SU-DHL-6 (cell line): ENCODE data around the gene ARHGAP30.

ENCODE experiments used
- H2AFZ ChIP-seq: fragments of 200-600 bp; sonication (generic); 2 replicates; pipeline ENCODE4 v1.6.1; 2014; ENCODE audit warnings: low read depth, mild to moderate bottlenecking, moderate library complexity, mixed read lengths, antibody characterized with exemption, low read length; ENCODE audit not compliant: severe bottlenecking
- H3F3A ChIP-seq: fragments of 200-600 bp; shearing (Covaris generic); 2 replicates; pipeline ENCODE4 v1.6.0; 2016; ENCODE audit warnings: antibody characterized with exemption, mild to moderate bottlenecking; ENCODE audit not compliant: insufficient read depth
- H3K27ac ChIP-seq: fragments of 200-600 bp; sonication (generic); 2 replicates; pipeline ENCODE4 v1.5.1; 2016; ENCODE audit warnings: low read depth, mild to moderate bottlenecking, low read length, moderate library complexity, mixed read lengths
- H3K27me3 ChIP-seq: fragments of 200-600 bp; sonication (generic), shearing (Covaris generic); 2 replicates; pipeline ENCODE4 v1.6.0; 2014; ENCODE audit warnings: mild to moderate bottlenecking, low read length
- H3K36me3 ChIP-seq: fragments of 200-600 bp; sonication (generic); 2 replicates; pipeline ENCODE4 v1.6.1; 2014; ENCODE audit warnings: mild to moderate bottlenecking, low read length, mixed read lengths
- H3K4me2 ChIP-seq: fragments of 300-600, 200-600 bp; shearing (Covaris generic), sonication (generic); 2 replicates; pipeline ENCODE4 v1.6.0; 2014; ENCODE audit warnings: low read length, low read depth, mild to moderate bottlenecking; ENCODE audit not compliant: poor library complexity, severe bottlenecking
- H3K4me3 ChIP-seq: fragments of 200-600 bp; sonication (generic); 2 replicates; pipeline ENCODE4 v1.5.1; 2014; ENCODE audit warnings: antibody characterized with exemption, low read length, mild to moderate bottlenecking, mixed read lengths; ENCODE audit not compliant: insufficient read depth, poor library complexity, severe bottlenecking
- H3K79me2 ChIP-seq: fragments of 200-600 bp; sonication (generic); 2 replicates; pipeline ENCODE4 v1.6.1; 2014; ENCODE audit warnings: mild to moderate bottlenecking, low read length, moderate library complexity; ENCODE audit not compliant: insufficient read depth
- H3K9ac ChIP-seq: fragments of 200-600 bp; sonication (generic); 2 replicates; pipeline ENCODE4 v1.7.0; 2014; ENCODE audit warnings: mild to moderate bottlenecking, low read length
- H3K9me2 ChIP-seq: fragments of 200-600 bp; sonication (generic); replicated peaks from 2 replicates; pipeline ENCODE4 v1.6.1; 2014; ENCODE audit warnings: low read length; ENCODE audit not compliant: insufficient read depth
- H3K9me3 ChIP-seq: fragments of 200-600 bp; sonication (generic); 2 replicates; pipeline ENCODE4 v1.6.1; 2014; ENCODE audit warnings: low read length, mixed read lengths; ENCODE audit not compliant: insufficient read depth
- H4K20me1 ChIP-seq: fragments of 200-600 bp; sonication (generic); 2 replicates; pipeline ENCODE4 v1.6.1; 2014; ENCODE audit warnings: low read depth, mild to moderate bottlenecking, antibody characterized with exemption, low read length, moderate library complexity, mixed read lengths
- EZH2phosphoT487 ChIP-seq: fragments of 200-600 bp; sonication (generic), shearing (Covaris generic); conservative IDR thresholded peaks from 2 replicates; pipeline ENCODE4 v1.6.1; 2018; ENCODE audit warnings: mild to moderate bottlenecking, antibody characterized with exemption, low read length, moderate library complexity, mixed read lengths
- TF ChIP-seq, protein P1 (sequence below): fragments of 200-600 bp; sonication (generic); IDR thresholded peaks from one replicate; pipeline ENCODE4 v1.5.1; 2017; ENCODE audit warnings: antibody characterized with exemption, mild to moderate bottlenecking, low read length, moderate library complexity; ENCODE audit not compliant: insufficient read depth, poor library complexity, severe bottlenecking

The ARHGAP30 gene

GRCh38 chr1:161061419-161061818 is 8.3 kb downstream of the ARHGAP30 start:
- Histone ChIP-seq H3K79me2 (peaks cover 32% of the 10 kb centered on the region), H3K4me2 (no peak overlapping the region), H3K9me3 (no peaks in the 10 kb centered on the region), H4K20me1 (no peaks in the 10 kb centered on the region), H3K4me3 (no peak overlapping the region), H3K27ac (no peak overlapping the region), H3F3A (no peaks in the 10 kb centered on the region), H3K27me3 (no peaks in the 10 kb centered on the region), H3K9me2 (no peaks in the 10 kb centered on the region), H3K9ac (no peak overlapping the region), H3K36me3 (no peaks in the 10 kb centered on the region), H2AFZ (no peak overlapping the region)
- no peak for TF ChIP-seq EZH2phosphoT487
- TF ChIP-seq, protein P1, sequence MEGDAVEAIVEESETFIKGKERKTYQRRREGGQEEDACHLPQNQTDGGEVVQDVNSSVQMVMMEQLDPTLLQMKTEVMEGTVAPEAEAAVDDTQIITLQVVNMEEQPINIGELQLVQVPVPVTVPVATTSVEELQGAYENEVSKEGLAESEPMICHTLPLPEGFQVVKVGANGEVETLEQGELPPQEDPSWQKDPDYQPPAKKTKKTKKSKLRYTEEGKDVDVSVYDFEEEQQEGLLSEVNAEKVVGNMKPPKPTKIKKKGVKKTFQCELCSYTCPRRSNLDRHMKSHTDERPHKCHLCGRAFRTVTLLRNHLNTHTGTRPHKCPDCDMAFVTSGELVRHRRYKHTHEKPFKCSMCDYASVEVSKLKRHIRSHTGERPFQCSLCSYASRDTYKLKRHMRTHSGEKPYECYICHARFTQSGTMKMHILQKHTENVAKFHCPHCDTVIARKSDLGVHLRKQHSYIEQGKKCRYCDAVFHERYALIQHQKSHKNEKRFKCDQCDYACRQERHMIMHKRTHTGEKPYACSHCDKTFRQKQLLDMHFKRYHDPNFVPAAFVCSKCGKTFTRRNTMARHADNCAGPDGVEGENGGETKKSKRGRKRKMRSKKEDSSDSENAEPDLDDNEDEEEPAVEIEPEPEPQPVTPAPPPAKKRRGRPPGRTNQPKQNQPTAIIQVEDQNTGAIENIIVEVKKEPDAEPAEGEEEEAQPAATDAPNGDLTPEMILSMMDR = no peak

DNA sequence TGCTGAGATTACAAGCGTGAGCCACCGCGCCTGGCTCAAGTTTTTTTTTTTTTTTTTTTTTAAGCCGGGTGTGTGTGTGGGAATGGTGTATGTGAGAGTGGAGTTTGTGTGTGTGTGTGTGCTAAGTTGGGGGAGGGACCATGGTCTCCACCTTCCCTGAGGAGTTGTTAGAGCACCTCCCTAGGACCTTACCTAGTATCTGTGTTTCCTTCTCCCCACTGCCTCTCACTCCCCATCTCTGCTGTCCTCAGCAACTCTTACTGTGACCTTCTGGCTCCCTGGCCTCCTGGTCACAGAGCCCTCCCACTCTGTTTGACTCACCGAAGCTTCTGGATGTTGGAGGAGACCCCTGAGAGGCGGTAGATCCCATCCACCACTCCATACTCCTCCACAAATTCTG is 10.4 kb downstream of the ARHGAP30 start:
- Histone ChIP-seq H3K9ac (no peak overlapping the region), H3K79me2 (peaks cover 16% of the 10 kb centered on the region), H3K27me3 (no peaks in the 10 kb centered on the region), H4K20me1 (no peaks in the 10 kb centered on the region), H3K9me2 (no peaks in the 10 kb centered on the region), H3K4me3 (no peak overlapping the region), H3K27ac (no peak overlapping the region), H3F3A (no peaks in the 10 kb centered on the region), H2AFZ (no peak overlapping the region), H3K36me3 (no peaks in the 10 kb centered on the region), H3K4me2 (no peak overlapping the region), H3K9me3 (no peaks in the 10 kb centered on the region)
- TF ChIP-seq, protein P1 = no peak

- Histone ChIP-seq H3K4me2 (no peak overlapping the region), H3K9me3 (no peaks in the 10 kb centered on the region), H3K27ac (no peak overlapping the region), H3K4me3 (no peak overlapping the region), H3K36me3 (no peaks in the 10 kb centered on the region; the same call in 1 of the 2 replicates), H3K79me2 (no peaks in the 10 kb centered on the region), H2AFZ (no peak overlapping the region), H3K9ac (no peak overlapping the region), H3K27me3 (no peaks in the 10 kb centered on the region), H3F3A (no peaks in the 10 kb centered on the region), H3K9me2 (no peaks in the 10 kb centered on the region), H4K20me1 (no peaks in the 10 kb centered on the region)
- no peak for TF ChIP-seq EZH2phosphoT487
- TF ChIP-seq, protein P1 = no peak
Observed at GRCh38 chr1:161054805-161055204, 14.9 kb downstream of the ARHGAP30 start.
